GM23338 (cell line): ENCODE data around the gene COL21A1. TPM values are rescaled to one million over a fixed set of nuclear protein-coding genes. Genes with fewer than 3 reads are reported as not detected.

ENCODE experiments used
- ATAC-seq: fragments of 200-7000 bp; cut with Tn5 transposase; 3 replicates; pipeline ENCODE4 v1.9.1; 2020
- DNase-seq: peaks from one replicate; pipeline ENCODE4 v3.0.0-alpha.2; 2015; ENCODE audit warnings: low spot score
- H2AFZ ChIP-seq: fragments of 200-600 bp; sonication (generic); 2 replicates; pipeline ENCODE4 v1.8.0; 2016; ENCODE audit warnings: antibody characterized with exemption, mild to moderate bottlenecking, moderate library complexity
- H3F3A ChIP-seq: fragments of 200-600 bp; sonication (generic); replicated peaks from 2 replicates; pipeline ENCODE4 v1.8.0; 2017; ENCODE audit warnings: antibody characterized with exemption, mixed run types, low read depth
- H3K27ac ChIP-seq: fragments of 200-600 bp; sonication (generic); 2 replicates; pipeline ENCODE4 v1.6.1; 2016; ENCODE audit warnings: low read depth
- H3K27me3 ChIP-seq: fragments of 200-600 bp; sonication (generic); 2 replicates; pipeline ENCODE4 v1.8.0; 2016; ENCODE audit warnings: mild to moderate bottlenecking, mixed run types, moderate library complexity; ENCODE audit not compliant: insufficient read depth
- H3K36me3 ChIP-seq: fragments of 200-600 bp; sonication (generic); 2 replicates; pipeline ENCODE4 v1.8.0; 2016; ENCODE audit warnings: mild to moderate bottlenecking; ENCODE audit not compliant: insufficient read depth
- H3K4me1 ChIP-seq: fragments of 200-600 bp; sonication (generic); 2 replicates; pipeline ENCODE4 v1.8.0; 2016; ENCODE audit warnings: mild to moderate bottlenecking, moderate library complexity; ENCODE audit not compliant: insufficient read depth
- H3K4me2 ChIP-seq: fragments of 200-600 bp; sonication (generic); 2 replicates; pipeline ENCODE4 v1.7.1; 2017; ENCODE audit warnings: mixed run types
- H3K4me3 ChIP-seq: fragments of 200-600 bp; sonication (generic); 2 replicates; pipeline ENCODE4 v1.6.1; 2016; ENCODE audit warnings: mixed run types
- H3K79me2 ChIP-seq: fragments of 200-600 bp; sonication (generic); replicated peaks from 2 replicates; pipeline ENCODE4 v1.8.0; 2017; ENCODE audit warnings: mild to moderate bottlenecking; ENCODE audit not compliant: insufficient read depth
- H3K9me2 ChIP-seq: fragments of 200-600 bp; sonication (generic); 2 replicates; pipeline ENCODE4 v1.8.0; 2017; ENCODE audit not compliant: insufficient read depth
- H4K20me1 ChIP-seq: fragments of 200-600 bp; sonication (generic); replicated peaks from 2 replicates; pipeline ENCODE4 v1.8.0; 2017; ENCODE audit warnings: mild to moderate bottlenecking; ENCODE audit not compliant: insufficient read depth
- H3K27ac Mint-ChIP-seq: 2 replicates; pipeline ENCODE4 v1.8.0; 2020; ENCODE audit warnings: inconsistent platforms, mild to moderate bottlenecking, moderate library complexity, mixed read lengths
- H3K27me3 Mint-ChIP-seq: 3 replicates; pipeline ENCODE4 v1.8.0; 2022; ENCODE audit warnings: low read depth, mild to moderate bottlenecking, moderate library complexity, mixed read lengths, inconsistent platforms; ENCODE audit not compliant: insufficient read depth, poor library complexity
- H3K36me3 Mint-ChIP-seq: 3 replicates; pipeline ENCODE4 v1.8.0; 2021; ENCODE audit warnings: low read depth, mild to moderate bottlenecking, inconsistent platforms, moderate library complexity, mixed read lengths
- H3K4me1 Mint-ChIP-seq: 3 replicates; pipeline ENCODE4 v1.8.0; 2020; ENCODE audit warnings: mild to moderate bottlenecking, inconsistent platforms, mixed read lengths
- H3K4me3 Mint-ChIP-seq: 3 replicates; pipeline ENCODE4 v1.8.0; 2021; ENCODE audit warnings: moderate library complexity, mild to moderate bottlenecking, inconsistent platforms, mixed read lengths
- H3K9me3 Mint-ChIP-seq: 3 replicates; pipeline ENCODE4 v1.8.0; 2020; ENCODE audit warnings: moderate library complexity, mild to moderate bottlenecking, inconsistent platforms, mixed read lengths
- CREB1 ChIP-seq: fragments of 250-450 bp; sonication (Bioruptor Pico); IDR thresholded peaks from 2 replicates; pipeline ENCODE4 v1.5.0; 2020; ENCODE audit warnings: low read depth, mild to moderate bottlenecking, moderate library complexity
- CTCF ChIP-seq, 2 experiments: fragments of 200-600 bp in 1 of 2; sonication (generic) in 1 of 2; conservative IDR thresholded peaks; 2 replicates each; pipeline versions ENCODE4 v1.5.1 to v1.6.1; 2016 to 2017; ENCODE audit warnings: antibody characterized with exemption in 2 of 2, low read depth in 2 of 2, mild to moderate bottlenecking in 2 of 2, moderate library complexity in 1 of 2
- EZH2phosphoT487 ChIP-seq: fragments of 200-600 bp; sonication (generic); IDR thresholded peaks from one replicate; pipeline ENCODE4 v1.8.1; 2018; ENCODE audit warnings: antibody characterized with exemption; ENCODE audit not compliant: unreplicated experiment
- POLR2AphosphoS5 ChIP-seq: IDR thresholded peaks from 2 replicates; pipeline ENCODE4 v1.6.1; 2016; ENCODE audit warnings: antibody characterized with exemption, low read depth
- STAT1 ChIP-seq: IDR thresholded peaks from one replicate; pipeline ENCODE4 v1.6.1; 2016; ENCODE audit warnings: antibody characterized with exemption; ENCODE audit not compliant: unreplicated experiment
- ZNF114 ChIP-seq: fragments of 250-450 bp; sonication (Bioruptor Pico); IDR thresholded peaks from 2 replicates; pipeline ENCODE4 v1.5.0; 2020; ENCODE audit warnings: mild to moderate bottlenecking, moderate library complexity
- ZNF331 ChIP-seq: fragments of 250-450 bp; sonication (Bioruptor Pico); IDR thresholded peaks from 2 replicates; pipeline ENCODE4 v1.5.0; 2020; ENCODE audit warnings: low read depth, mild to moderate bottlenecking, moderate library complexity
- ZNF462 ChIP-seq: fragments of 250-450 bp; sonication (Bioruptor Pico); IDR thresholded peaks from 2 replicates; pipeline ENCODE4 v1.5.0; 2020; ENCODE audit warnings: mild to moderate bottlenecking, moderate library complexity
- polyA plus RNA-seq: library from polyadenylated mRNA; unstranded; fragments of >200 nt; fragmentation: Nextera tagmentation; extraction: Ambion mirVana; gene quantifications from 2 replicates; pipeline ENCODE4 v1.2.1, GENCODE V29; 2016
- total RNA-seq: library from RNA; depleted of rRNA; stranded (reverse); fragments of >200 nt; shearing (Covaris generic); gene quantifications from 2 replicates; pipeline ENCODE4 v1.2.3, GENCODE V29; 2014
- TF ChIP-seq, protein P1 (sequence below): IDR thresholded peaks from 2 replicates; pipeline ENCODE4 v1.6.1; 2016; ENCODE audit warnings: antibody characterized with exemption

COL21A1 gene
- total and polyA plus RNA-seq, 2 experiments from 2014 or later: 5.0 to 6.2 TPM

GRCh38 chr6:56041591-56041990 is 205.8 kb downstream of the COL21A1 start:
- no peak overlapping the region for H3K4me2 ChIP-seq
- no peak for TF ChIP-seq CREB1
- no peak for TF ChIP-seq POLR2AphosphoS5
- no peak for TF ChIP-seq ZNF114 (CRISPR knock-in tag)
- no peak for TF ChIP-seq ZNF331 (CRISPR knock-in tag)
- TF ChIP-seq STAT1: no peak
- TF ChIP-seq, protein P1, sequence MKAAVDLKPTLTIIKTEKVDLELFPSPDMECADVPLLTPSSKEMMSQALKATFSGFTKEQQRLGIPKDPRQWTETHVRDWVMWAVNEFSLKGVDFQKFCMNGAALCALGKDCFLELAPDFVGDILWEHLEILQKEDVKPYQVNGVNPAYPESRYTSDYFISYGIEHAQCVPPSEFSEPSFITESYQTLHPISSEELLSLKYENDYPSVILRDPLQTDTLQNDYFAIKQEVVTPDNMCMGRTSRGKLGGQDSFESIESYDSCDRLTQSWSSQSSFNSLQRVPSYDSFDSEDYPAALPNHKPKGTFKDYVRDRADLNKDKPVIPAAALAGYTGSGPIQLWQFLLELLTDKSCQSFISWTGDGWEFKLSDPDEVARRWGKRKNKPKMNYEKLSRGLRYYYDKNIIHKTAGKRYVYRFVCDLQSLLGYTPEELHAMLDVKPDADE: no peak
- TF ChIP-seq EZH2phosphoT487: no peak
- no peak for TF ChIP-seq ZNF462
- no peak for TF ChIP-seq CTCF (conservative IDR thresholded peaks at IDR 0.05; ENCODE audit: low read depth in 2 of 2)
- ATAC-seq: no peak

More at GRCh38 chr6:56041591-56041990, 205.8 kb downstream of the COL21A1 start:
- Histone ChIP-seq H3K79me2 (no peaks in the 10 kb centered on the region), H3K4me1 (no peaks in the 10 kb centered on the region), H3F3A (no peaks in the 10 kb centered on the region), H4K20me1 (no peaks in the 10 kb centered on the region), H3K27ac (no peak overlapping the region), H3K4me3 (no peak overlapping the region), H2AFZ (no peak overlapping the region), H3K36me3 (no peaks in the 10 kb centered on the region), H3K27me3 (no peaks in the 10 kb centered on the region), H3K9me2 (no peaks in the 10 kb centered on the region)
- H3K27me3 Mint-ChIP-seq: no peaks in the 10 kb centered on the region
- H3K36me3 Mint-ChIP-seq: no peaks in the 10 kb centered on the region
- H3K9me3 Mint-ChIP-seq: no peaks in the 10 kb centered on the region
- no peaks in the 10 kb centered on the region for H3K4me1 Mint-ChIP-seq
- DNase-seq: no peak
- H3K27ac Mint-ChIP-seq: no peak overlapping the region
- no peak overlapping the region for H3K4me3 Mint-ChIP-seq
